OCI-LY3 (cell line): ENCODE results near the gene ZNF580.

ENCODE experiments used
- CTCF ChIP-seq: fragments of 200-600, 300-600 bp; sonication (generic); IDR thresholded peaks from 2 replicates; pipeline ENCODE4 v1.5.1; 2014; ENCODE audit warnings: antibody characterized with exemption, low read length, low read depth
- EZH2phosphoT487 ChIP-seq: fragments of 200-600 bp; shearing (Covaris generic); IDR thresholded peaks from 2 replicates; pipeline ENCODE4 v1.6.1; 2018; ENCODE audit warnings: antibody characterized with exemption, mixed run types, low read depth

DNA sequence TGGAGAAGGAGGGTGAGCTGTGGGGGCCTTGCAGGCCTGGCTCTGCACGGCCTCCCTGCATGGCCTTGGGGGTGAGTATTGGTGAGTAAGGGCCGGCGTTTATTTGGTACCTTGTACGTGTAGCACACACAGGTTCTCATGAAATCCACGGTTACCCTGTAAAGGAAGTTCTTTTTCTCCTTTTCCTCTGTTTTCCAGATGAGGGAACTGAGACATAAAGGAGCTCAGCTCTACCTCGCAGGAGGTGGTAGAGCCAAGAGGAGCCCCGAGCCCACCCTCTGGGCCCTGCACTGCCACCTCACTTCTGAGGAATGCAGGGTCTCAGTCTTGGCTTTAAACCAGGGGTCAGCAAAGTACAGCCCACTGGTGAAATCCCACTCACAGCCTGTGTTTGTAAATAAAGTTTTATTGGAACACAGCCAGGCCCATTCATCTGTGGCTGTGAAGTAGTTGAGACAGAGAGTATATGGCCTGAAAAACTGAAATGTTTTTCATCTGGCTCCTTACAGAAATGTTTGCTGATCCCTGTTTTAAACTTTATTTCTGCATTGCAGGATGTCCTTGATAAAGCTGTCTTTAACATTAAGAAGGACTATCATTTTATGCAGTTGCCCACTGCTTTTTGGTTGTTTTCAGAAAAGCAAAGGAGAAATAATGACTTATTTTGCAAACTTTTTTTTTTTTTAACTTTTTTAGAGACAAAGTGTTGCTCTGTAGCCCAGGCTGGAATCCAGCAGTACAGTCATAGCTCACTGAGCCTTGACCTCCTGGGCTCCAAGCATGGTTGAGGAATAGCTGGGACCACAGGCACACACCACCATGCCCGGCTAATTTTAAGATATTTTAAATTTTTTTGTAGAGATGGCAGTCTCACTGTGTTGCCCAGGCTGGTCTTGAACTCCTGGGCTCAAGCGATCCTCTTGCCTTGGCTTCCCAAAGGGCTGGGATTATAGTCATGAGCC lies 40.6 kb downstream of the ZNF580 start:
- TF ChIP-seq CTCF (no peak), EZH2phosphoT487 (no peak)
